A549 (cell line): Measurements from ENCODE around the gene CAPN14.

ENCODE experiments used
- CBX2 ChIP-seq: fragments of 200-600 bp; sonication (generic); IDR thresholded peaks from 2 replicates; pipeline ENCODE4 v1.6.1; 2016; ENCODE audit warnings: low read depth, mild to moderate bottlenecking, borderline replicate concordance
- CBX8 ChIP-seq: fragments of 200-600 bp; sonication (generic); IDR thresholded peaks from 2 replicates; pipeline ENCODE4 v1.6.1; 2016
- CTCF ChIP-seq: fragments of >200 bp; sonication (Bioruptor Twin); formaldehyde crosslinking; IDR thresholded peaks from 3 replicates; pipeline ENCODE4 v1.5.1; 2016
- MAX ChIP-seq: IDR thresholded peaks from 2 replicates; pipeline ENCODE4 v1.6.1; 2012
- POLR2A ChIP-seq: IDR thresholded peaks from 2 replicates; pipeline ENCODE4 v1.6.1; 2012; ENCODE audit warnings: mild to moderate bottlenecking, low read length
- RAD21 ChIP-seq, 2 experiments: fragments of >200 bp in 1 of 2; sonication (Bioruptor Twin) in 1 of 2; formaldehyde crosslinking in 1 of 2; IDR thresholded peaks in 1 of 2; conservative IDR thresholded peaks in 1 of 2; 2 replicates in 1 of 2; 3 replicates in 1 of 2; pipeline ENCODE4 v1.6.1; 2012 to 2018; ENCODE audit warnings: inconsistent platforms in 1 of 2

GRCh38 chr2:31202041-31202440 is 15.3 kb downstream of the CAPN14 start:
- TF ChIP-seq CTCF (no peak), CBX2 (no peak), MAX (no peak), POLR2A (no peak), RAD21 (conservative IDR thresholded peaks at IDR 0.05 in 1 of 2, IDR thresholded peaks at IDR 0.05 in 1 of 2) (no peak), CBX8 (no peak)
